Measurements from ENCODE around the gene NDUFB6. TPM values are rescaled to one million over a fixed set of nuclear protein-coding genes. Genes with fewer than 3 reads are reported as not detected.
"Not testable (repeated sequence)": the region's sequence is repeated elsewhere in the genome, so short reads cannot be mapped to it uniquely, and the experiment has no call there.

The NDUFB6 gene
- total RNA-seq, 1 donor from 2014 or later: 46.8 TPM

- not testable (repeated sequence) for DNase-seq (ENCODE audit: low spot score)
Measured at GRCh38 chr9:32524558-32524891, 48.4 kb downstream of the NDUFB6 start.

DNA sequence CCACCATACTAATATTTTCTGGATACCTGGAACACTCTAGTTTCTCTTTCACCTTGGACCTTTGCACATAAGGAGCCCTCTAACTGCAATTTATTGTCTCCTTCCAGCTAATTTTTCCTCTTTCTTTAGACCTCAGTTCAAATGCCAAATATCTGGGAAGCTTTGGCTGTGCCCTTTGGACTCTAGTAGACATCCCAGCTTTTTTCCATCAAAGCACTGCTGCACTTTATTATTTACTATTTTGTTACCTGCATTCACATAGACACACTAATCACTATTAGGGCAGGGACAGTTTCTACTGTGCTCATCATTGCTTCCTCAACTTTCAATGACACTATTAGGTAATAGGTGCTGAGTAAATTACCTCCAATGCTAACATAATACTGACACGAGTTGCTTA, 49.0 kb downstream of the NDUFB6 start:
- no peak for DNase-seq (ENCODE audit: low spot score)

DNA sequence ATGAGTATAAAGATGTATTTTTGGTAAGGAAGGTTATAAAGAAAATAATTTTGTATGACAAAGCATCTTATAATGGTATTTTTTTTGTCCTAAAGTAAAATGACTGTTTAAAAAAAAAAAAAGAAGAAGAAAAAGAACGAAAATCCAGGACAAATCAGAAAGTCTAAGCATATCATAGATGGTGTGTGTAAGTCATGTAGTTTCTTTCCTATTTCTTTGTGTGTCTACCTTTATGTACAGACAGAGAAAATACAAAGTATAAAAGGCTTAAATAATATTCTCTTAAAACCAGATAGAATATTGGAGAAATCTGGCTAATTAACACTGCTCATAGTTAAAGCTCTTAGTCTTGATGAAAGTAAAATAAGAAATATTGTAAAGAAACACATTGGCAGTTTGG, 54.7 kb downstream of the NDUFB6 start:
- DNase-seq (ENCODE audit: low spot score): no peak

GRCh38 chr9:32516241-32516640, 56.7 kb downstream of the NDUFB6 start:
- DNase-seq (ENCODE audit: low spot score): no peak

GRCh38 chr9:32508728-32509127, 64.2 kb downstream of the NDUFB6 start:
- no peak for DNase-seq (ENCODE audit: low spot score)

DNA sequence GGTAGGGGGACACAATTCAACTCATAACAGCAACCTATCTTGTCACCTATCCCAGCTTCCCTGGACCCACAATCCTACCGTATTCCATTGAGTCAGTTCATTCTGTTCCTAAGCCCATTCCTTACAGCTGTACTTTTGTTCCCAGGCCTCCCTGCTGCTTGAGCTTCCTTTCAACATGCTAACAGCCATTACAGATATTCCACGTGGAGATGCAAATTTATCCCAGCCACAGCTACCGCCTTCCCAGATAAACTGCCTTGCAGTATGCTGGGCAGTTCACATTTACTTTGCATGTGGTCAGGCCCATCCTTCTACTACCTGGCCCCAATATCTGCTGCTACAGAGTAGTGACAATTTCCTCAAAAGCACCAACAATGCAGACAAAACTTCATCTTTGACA, 70.0 kb downstream of the NDUFB6 start:
- DNase-seq (ENCODE audit: low spot score): no peak

Other genes with a start within 250 kb of the NDUFB6 start
- 48.2 TPM for gene ACO1, start 188.5 kb downstream of the NDUFB6 start, total RNA-seq
- 9.4 TPM for gene RIGI, start 47.0 kb downstream of the NDUFB6 start, total RNA-seq
- 13.0 TPM for gene SMIM27, start 20.8 kb downstream of the NDUFB6 start, total RNA-seq
- gene TOPORS, start 20.6 kb downstream of the NDUFB6 start, total RNA-seq: 15.5 TPM
- 0.03 TPM for gene TAF1L, start 62.5 kb upstream of the NDUFB6 start, total RNA-seq
- not detected for gene TMEM215, start 210.4 kb upstream of the NDUFB6 start, total RNA-seq